H1 (cell line): Measurements from ENCODE around the gene MTFMT. TPM values are rescaled to one million over a fixed set of nuclear protein-coding genes. Genes with fewer than 3 reads are reported as not detected.

Source experiments
- CTCF ChIA-PET: fragments of 300-600 bp; sonication (Branson Sonifier 250); formaldehyde crosslinking; loops from one replicate; lab custom pipeline; 2021; ENCODE audit not compliant: partially characterized antibody; lab: Charles Lee
- POLR2A ChIA-PET: fragments of 300-600 bp; sonication (Branson Sonifier 250); formaldehyde crosslinking; loops from one replicate; lab custom pipeline; 2021; ENCODE audit warnings: inconsistent platforms; ENCODE audit not compliant: partially characterized antibody; lab: Charles Lee
- DNase-seq, 2 experiments: peaks; one replicate each; pipeline versions ENCODE4 v3.0.0 to v3.0.0-alpha.2; 2010 to 2022; ENCODE audit warnings: low spot score in 2 of 2, low read depth in 1 of 2, mixed read lengths in 1 of 2
- FAIRE-seq: peaks from 2 replicates; lab custom pipeline; 2011; peaks lifted over from hg19 to GRCh38; lab: Jason Lieb, UNC
- H2AFZ ChIP-seq: 2 replicates; pipeline ENCODE4 v1.8.1; 2012; ENCODE audit warnings: low read length, inconsistent platforms
- H2AK5ac ChIP-seq: 2 replicates; pipeline ENCODE4 v1.6.1; 2013; ENCODE audit warnings: low read depth, low read length
- H2BK120ac ChIP-seq: replicated peaks from 2 replicates; pipeline ENCODE3; 2013; ENCODE audit warnings: low read depth, low read length, inconsistent platforms
- H2BK12ac ChIP-seq: 2 replicates; pipeline ENCODE4 v1.6.1; 2013; ENCODE audit warnings: low read depth, low read length
- H2BK15ac ChIP-seq: 2 replicates; pipeline ENCODE4 v1.6.1; 2013; ENCODE audit warnings: low read length
- H2BK20ac ChIP-seq: 2 replicates; pipeline ENCODE4 v1.6.1; 2013; ENCODE audit warnings: low read length
- H2BK5ac ChIP-seq: 2 replicates; pipeline ENCODE4 v1.6.1; 2013; ENCODE audit warnings: low read depth, low read length
- H3K14ac ChIP-seq: 2 replicates; pipeline ENCODE4 v1.6.1; 2013; ENCODE audit warnings: inconsistent platforms; ENCODE audit not compliant: insufficient read length
- H3K18ac ChIP-seq: 2 replicates; pipeline ENCODE4 v1.6.1; 2013; ENCODE audit warnings: low read length; ENCODE audit errors: extremely low read depth
- H3K23ac ChIP-seq: 2 replicates; pipeline ENCODE4 v1.6.1; 2013; ENCODE audit warnings: inconsistent platforms; ENCODE audit not compliant: insufficient read length
- H3K23me2 ChIP-seq: 2 replicates; pipeline ENCODE4 v1.6.1; 2013; ENCODE audit warnings: low read depth, low read length
- H3K27ac ChIP-seq: 2 replicates; pipeline ENCODE4 v1.6.1; 2011; ENCODE audit warnings: low read depth, low read length, inconsistent platforms
- H3K27me3 ChIP-seq, 4 experiments: replicated peaks in 1 of 4; 1 replicate in 1 of 4; 2 replicates in 3 of 4; pipeline versions ENCODE4 v1.6.1 to v1.8.1; 2011 to 2013; ENCODE audit warnings: low read length in 3 of 4, mild to moderate bottlenecking in 3 of 4, inconsistent platforms in 2 of 4, mixed read lengths in 2 of 4, moderate library complexity in 1 of 4; ENCODE audit not compliant: control insufficient read depth in 3 of 4, insufficient read depth in 3 of 4; ENCODE audit errors: extremely low read depth in 1 of 4
- H3K36me3 ChIP-seq, 4 experiments: 2 replicates each; pipeline versions ENCODE4 v1.6.1 to v1.8.1; 2011 to 2013; ENCODE audit warnings: mild to moderate bottlenecking in 4 of 4, low read length in 3 of 4, moderate library complexity in 2 of 4, control low read depth in 1 of 4, inconsistent platforms in 1 of 4; ENCODE audit not compliant: insufficient read depth in 4 of 4, control insufficient read depth in 2 of 4
- H3K4ac ChIP-seq: replicated peaks from 2 replicates; pipeline ENCODE3; 2013; ENCODE audit warnings: low read length, low read depth, mixed read lengths, inconsistent platforms; ENCODE audit not compliant: insufficient read length
- H3K4me1 ChIP-seq, 4 experiments: replicated peaks in 1 of 4; 1 replicate in 1 of 4; 2 replicates in 3 of 4; pipeline versions ENCODE4 v1.6.1 to v1.8.1; 2011 to 2013; ENCODE audit warnings: low read length in 3 of 4, inconsistent platforms in 2 of 4, mixed read lengths in 1 of 4; ENCODE audit not compliant: insufficient read depth in 4 of 4, control insufficient read depth in 3 of 4
- H3K4me2 ChIP-seq, 2 experiments: 2 replicates each; pipeline versions ENCODE4 v1.6.1 to v1.8.1; 2011 to 2013; ENCODE audit warnings: low read depth in 2 of 2, low read length in 2 of 2, control low read depth in 1 of 2, inconsistent platforms in 1 of 2, mild to moderate bottlenecking in 1 of 2; ENCODE audit not compliant: insufficient read depth in 1 of 2
- H3K4me3 ChIP-seq, 4 experiments: fragments of 200-600, 300-600 bp in 1 of 4; sonication (generic), shearing (Covaris generic), sonication (Bioruptor Twin) in 1 of 4; 2 replicates each; pipeline versions ENCODE4 v1.5.1 to v1.8.1; 2011 to 2016; ENCODE audit warnings: low read length in 4 of 4, low read depth in 3 of 4, control low read depth in 2 of 4, inconsistent platforms in 2 of 4, mild to moderate bottlenecking in 2 of 4, mixed read lengths in 1 of 4, moderate library complexity in 1 of 4; ENCODE audit not compliant: insufficient read depth in 2 of 4; ENCODE audit errors: extremely low read depth in 1 of 4
- H3K56ac ChIP-seq: replicated peaks from 2 replicates; pipeline ENCODE3; 2013; ENCODE audit warnings: low read depth, mild to moderate bottlenecking, mixed read lengths, low read length, inconsistent platforms; ENCODE audit not compliant: insufficient read length
- H3K79me1 ChIP-seq: 2 replicates; pipeline ENCODE4 v1.6.1; 2013; ENCODE audit warnings: low read depth, low read length, control low read depth
- H3K79me2 ChIP-seq, 2 experiments: 2 replicates each; pipeline versions ENCODE4 v1.6.1 to v1.8.1; 2012 to 2013; ENCODE audit warnings: low read length in 2 of 2, mild to moderate bottlenecking in 2 of 2, inconsistent platforms in 1 of 2; ENCODE audit not compliant: insufficient read depth in 2 of 2, control insufficient read depth in 1 of 2
- H3K9ac ChIP-seq, 4 experiments: replicated peaks in 1 of 4; 1 replicate in 1 of 4; 2 replicates in 3 of 4; pipeline versions ENCODE4 v1.6.1 to v1.8.1; 2011 to 2013; ENCODE audit warnings: low read depth in 3 of 4, low read length in 3 of 4, control low read depth in 2 of 4, mild to moderate bottlenecking in 2 of 4, moderate library complexity in 2 of 4, inconsistent platforms in 1 of 4; ENCODE audit errors: extremely low read depth in 1 of 4
- H3K9me3 ChIP-seq, 2 experiments: 2 replicates each; pipeline versions ENCODE4 v1.6.1 to v1.8.1; 2012 to 2013; ENCODE audit warnings: mild to moderate bottlenecking in 2 of 2, moderate library complexity in 2 of 2, control low read depth in 1 of 2, inconsistent platforms in 1 of 2, low read depth in 1 of 2, low read length in 1 of 2, mixed read lengths in 1 of 2; ENCODE audit not compliant: insufficient read depth in 2 of 2
- H4K20me1 ChIP-seq, 2 experiments: replicated peaks in 1 of 2; 2 replicates each; pipeline versions ENCODE3 to v1.8.1; 2011 to 2013; ENCODE audit warnings: inconsistent platforms in 2 of 2, low read length in 2 of 2, mild to moderate bottlenecking in 1 of 2; ENCODE audit not compliant: insufficient read depth in 2 of 2, control insufficient read depth in 1 of 2
- H4K5ac ChIP-seq: 2 replicates; pipeline ENCODE4 v1.6.1; 2013; ENCODE audit warnings: low read length, low read depth, mixed read lengths, inconsistent platforms; ENCODE audit not compliant: insufficient read length
- H4K8ac ChIP-seq: 2 replicates; pipeline ENCODE4 v1.8.0; 2013; ENCODE audit warnings: mild to moderate bottlenecking, moderate library complexity, low read length, inconsistent platforms; ENCODE audit not compliant: insufficient read depth; ENCODE audit errors: extremely low read depth
- H4K91ac ChIP-seq: replicated peaks from 2 replicates; pipeline ENCODE3; 2013; ENCODE audit warnings: low read length, mixed read lengths, inconsistent platforms; ENCODE audit not compliant: insufficient read length
- ATF2 ChIP-seq: IDR thresholded peaks from 2 replicates; pipeline ENCODE4 v1.6.1; 2012; ENCODE audit warnings: low read length, inconsistent platforms
- CTCF ChIP-seq, 3 experiments: IDR thresholded peaks; 1 replicate in 2 of 3; 2 replicates in 1 of 3; pipeline versions ENCODE4 v1.5.1 to v1.6.1; 2011; ENCODE audit warnings: low read length in 3 of 3, mild to moderate bottlenecking in 3 of 3, inconsistent platforms in 2 of 3, low read depth in 1 of 3, moderate library complexity in 1 of 3; ENCODE audit not compliant: insufficient read depth in 1 of 3; ENCODE audit errors: control extremely low read depth in 1 of 3
- FOSL1 ChIP-seq: IDR thresholded peaks from 2 replicates; pipeline ENCODE4 v1.6.1; 2011; ENCODE audit warnings: mild to moderate bottlenecking, low read depth, low read length, moderate library complexity; ENCODE audit not compliant: insufficient read depth
- HDAC2 ChIP-seq, 2 experiments: fragments of 300-600 bp in 1 of 2; sonication (generic) in 1 of 2; IDR thresholded peaks; 2 replicates each; pipeline ENCODE4 v1.6.1; 2011 to 2012; ENCODE audit warnings: low read depth in 2 of 2, low read length in 2 of 2, mild to moderate bottlenecking in 2 of 2, moderate library complexity in 2 of 2, borderline replicate concordance in 1 of 2, inconsistent platforms in 1 of 2
- KDM5A ChIP-seq: fragments of 200-600 bp; IDR thresholded peaks from 2 replicates; pipeline ENCODE4 v1.7.1; 2012; ENCODE audit warnings: mild to moderate bottlenecking, low read length, inconsistent platforms, mixed read lengths
- MAFK ChIP-seq: IDR thresholded peaks from 2 replicates; pipeline ENCODE4 v1.6.1; 2012; ENCODE audit warnings: low read depth, mild to moderate bottlenecking, improper control_type of control experiment, low read length
- SAP30 ChIP-seq: fragments of 300-600 bp; sonication (generic); IDR thresholded peaks from 2 replicates; pipeline ENCODE4 v1.7.1; 2012; ENCODE audit warnings: low read length, moderate library complexity, mild to moderate bottlenecking, inconsistent platforms; ENCODE audit not compliant: insufficient read depth, insufficient replicate concordance
- SIRT6 ChIP-seq: IDR thresholded peaks from one replicate; pipeline ENCODE4 v1.7.1; 2012; ENCODE audit warnings: low read length, inconsistent platforms
- TCF12 ChIP-seq: IDR thresholded peaks from 2 replicates; pipeline ENCODE4 v1.6.1; 2011; ENCODE audit warnings: low read depth, mild to moderate bottlenecking, low read length
- WGBS, 2 experiments: shearing (Covaris generic) in 1 of 2; methylation state at CpG; one replicate each; pipeline versions ENCODE4 v1.1.6 to v1.1.7; 2013 to 2015; ENCODE audit warnings: low lambda C conversion rate in 2 of 2, mixed read lengths in 2 of 2, inconsistent platforms in 1 of 2, low coverage in 1 of 2, missing lambda C conversion rate in 1 of 2; ENCODE audit not compliant: insufficient replicate concordance in 2 of 2, insufficient coverage in 1 of 2, insufficient read length in 1 of 2; ENCODE audit errors: extremely low coverage in 1 of 2, missing lambda C conversion rate in 1 of 2; 5-methylcytosine and 5-hydroxymethylcytosine counted together
- polyA plus RNA-seq, 7 experiments: library from polyadenylated mRNA; depleted of rRNA in 3 of 7; stranded (reverse) in 5 of 7; unstranded in 2 of 7; fragments of >200 nt in 5 of 7; fragments of 200-250 nt in 2 of 7; gene quantifications; 1 replicate in 5 of 7; 2 replicates in 1 of 7; 4 replicates in 1 of 7; pipeline versions ENCODE4 v1.2.1 to v1.2.3, GENCODE V29; 2011 to 2013; ENCODE audit warnings: missing spikeins in 2 of 7, mixed read lengths in 2 of 7
- total RNA-seq: library from RNA; stranded (reverse); fragmentation: NEBNext Ultra II Directional; extraction: Animal tissue kit (Norgen Biotek cat#: 25700); gene quantifications from 2 replicates; pipeline ENCODE4 v1.2.1, GENCODE V29; 2021

MTFMT gene
- total and polyA plus RNA-seq, 2 of the 8 experiments (the other 6 are each of a cell fraction or from before 2014, with no cell fraction given): 7.7 to 20.8 TPM

DNA sequence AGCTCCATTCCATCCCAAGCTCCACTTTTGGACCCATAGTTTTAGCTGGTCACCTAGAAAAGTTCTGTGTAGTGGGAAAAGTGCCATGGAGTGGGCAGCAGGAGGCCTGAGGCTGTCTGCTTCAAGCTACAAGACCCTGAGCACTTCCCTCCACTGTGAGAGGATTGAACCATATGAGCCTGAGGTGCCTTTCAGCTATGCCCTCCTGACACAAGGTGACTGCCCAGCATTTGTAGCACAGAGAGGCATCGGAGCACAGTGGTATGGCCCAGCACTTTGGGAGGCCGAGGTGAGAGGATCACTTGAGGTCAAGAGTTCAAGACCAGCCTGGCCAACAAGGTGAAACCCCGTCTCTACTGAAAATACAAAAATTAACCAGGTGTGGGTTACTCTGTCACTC lies 43.2 kb upstream of the MTFMT start:
- no peaks in the 10 kb centered on the region for H3K79me1 ChIP-seq
- H3K4me2 ChIP-seq: no peak overlapping the region
- H2BK5ac ChIP-seq: no peak overlapping the region
- no peak overlapping the region for H2BK12ac ChIP-seq
- DNase-seq: no peak
- no peak overlapping the region for H3K56ac ChIP-seq
- H3K27ac ChIP-seq: no peak overlapping the region
- no peak overlapping the region for H2AFZ ChIP-seq
- 89% methylated on average over 3 of the region's 3 CpGs; no CpG with 5 or more reads in 1 of the 2 experiments for WGBS, 2 experiments
- no peaks in the 10 kb centered on the region for H4K20me1 ChIP-seq
- no peak overlapping the region for H3K4ac ChIP-seq
- FAIRE-seq: no peak
- H3K27me3 ChIP-seq: peaks cover 0 to 1% (median under 1%) of the 10 kb centered on the region in 4 experiments; a peak in 2 of 7 replicates
- H3K9me3 ChIP-seq: peaks cover 3% of the 10 kb centered on the region in 2 experiments; a peak in 2 of 4 replicates
- no peak overlapping the region for H4K5ac ChIP-seq
- H3K4me1 ChIP-seq: peaks cover 3 to 12% (median 7%) of the 10 kb centered on the region in 4 experiments; a peak in 6 of 7 replicates
- H2BK120ac ChIP-seq: no peak overlapping the region
- H4K8ac ChIP-seq: no peak overlapping the region
- no peak overlapping the region for H2BK15ac ChIP-seq
- H3K23me2 ChIP-seq: peaks cover under 1% of the 10 kb centered on the region; the same call in 1 of the 2 replicates
- no peak overlapping the region for H2BK20ac ChIP-seq
- H4K91ac ChIP-seq: no peak overlapping the region
- ChIA-PET POLR2A (interaction anchor here (1.3 kb wide), 1 partner anchor 10 kb away, joined by 4 read pairs; no protein-coding TSS in a partner anchor), CTCF (interaction anchor here (3.7 to 32.9 kb wide), 3 partner anchors 13 to 39 kb away, joined by 18 to 1213 read pairs (median 82); partner anchors contain the start of genes RASL12 and SLC51B)
- no peak overlapping the region for H3K23ac ChIP-seq
- no peak overlapping the region for H3K9ac ChIP-seq
- no peaks in the 10 kb centered on the region for H3K36me3 ChIP-seq
- no peak overlapping the region for H3K14ac ChIP-seq
- H3K4me3 ChIP-seq: no peak overlapping the region
- no peak overlapping the region for H3K18ac ChIP-seq
- H2AK5ac ChIP-seq: no peak overlapping the region
- H3K79me2 ChIP-seq: no peaks in the 10 kb centered on the region; a peak in 1 of 4 replicates
- no peak for TF ChIP-seq ATF2
- no peak for TF ChIP-seq SIRT6
- TF ChIP-seq SAP30: no peak
- TF ChIP-seq TCF12: no peak
- no peak for TF ChIP-seq KDM5A
- no peak for TF ChIP-seq HDAC2 (IDR thresholded peaks at IDR 0.05; ENCODE audit: borderline replicate concordance in 1 of 2, low read depth in 2 of 2, low read length in 2 of 2)
- TF ChIP-seq MAFK: no peak
- TF ChIP-seq FOSL1: no peak
- no peak for TF ChIP-seq CTCF (IDR thresholded peaks at IDR 0.05; ENCODE audit: control extremely low read depth in 1 of 3, insufficient read depth in 1 of 3, low read depth in 1 of 3, low read length in 3 of 3)
